NCI-H1105 (cell line): ENCODE measurements around the gene ANKRD53.
"Not testable (repeated sequence)": the region's sequence is repeated elsewhere in the genome, so short reads cannot be mapped to it uniquely, and the experiment has no call there.

Source experiments
- DNase-seq: peaks from one replicate; lab custom pipeline; 2025; lab: John Stamatoyannopoulos, UW

Gene ANKRD53

DNA sequence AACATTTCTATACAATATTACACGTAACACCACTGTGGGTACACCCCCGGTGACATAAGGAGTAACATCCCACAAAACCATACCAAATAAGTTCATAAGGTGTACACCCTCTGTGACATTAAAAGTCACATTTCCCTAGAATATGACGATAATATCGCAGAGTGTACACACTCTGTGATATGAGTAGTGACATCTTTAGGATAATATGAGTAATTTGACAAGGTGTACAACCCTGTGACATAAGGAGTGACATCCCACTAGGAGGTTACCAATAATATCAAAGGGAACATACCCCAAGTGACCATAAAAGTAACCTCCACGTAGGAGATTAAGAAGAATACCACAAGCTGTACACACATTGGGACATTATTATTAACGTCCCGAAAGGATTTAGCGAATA lies 40.2 kb downstream of the ANKRD53 start:
- DNase-seq = no peak

GRCh38 chr2:71019989-71020388 lies 41.6 kb downstream of the ANKRD53 start:
- DNase-seq = not testable (repeated sequence)

GRCh38 chr2:71021394-71021793 lies 43.0 kb downstream of the ANKRD53 start:
- DNase-seq = not testable (repeated sequence)

DNA sequence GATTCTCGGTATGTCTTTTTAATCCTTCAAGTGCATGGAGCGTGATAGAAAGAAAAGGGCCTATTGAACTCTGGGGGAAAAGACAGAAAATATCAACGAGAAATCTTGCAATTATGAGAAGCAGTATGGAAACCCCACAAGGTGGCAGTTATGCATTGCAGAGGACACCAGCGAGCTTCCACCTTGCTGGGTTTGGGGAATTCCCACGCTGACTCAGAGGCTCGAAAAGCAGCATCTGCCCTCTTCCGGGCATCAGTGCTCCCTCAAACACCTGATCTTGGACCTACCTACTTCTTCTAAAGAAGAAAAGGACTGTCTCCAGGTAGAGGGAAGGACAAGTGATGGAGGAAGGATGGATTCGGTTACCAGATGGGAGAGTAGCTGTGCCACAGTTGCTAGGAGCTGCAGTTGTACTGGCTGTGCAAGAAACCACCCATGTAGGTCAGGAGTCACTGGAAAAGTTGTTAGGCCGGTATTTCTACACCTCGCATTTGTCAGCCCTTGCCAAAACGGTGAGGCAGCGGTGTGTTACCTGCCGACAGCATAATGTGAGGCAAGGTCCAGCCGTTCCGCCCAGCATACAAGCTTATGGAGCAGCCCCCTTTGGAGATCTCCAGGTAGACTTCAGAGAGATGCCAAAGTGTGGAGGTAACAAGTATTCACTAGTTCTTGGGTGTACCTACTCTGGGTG lies 45.3 kb downstream of the ANKRD53 start:
- DNase-seq = not testable (repeated sequence)
